ENCODE results near the gene GGCX. TPM values are rescaled to one million over a fixed set of nuclear protein-coding genes. Genes with fewer than 3 reads are reported as not detected.

Gene GGCX
- total and polyA plus RNA-seq, 9 of the 15 experiments (the other 6 are each of a cell fraction or from before 2014, with no cell fraction given), result 14.4 to 47.1 (median 28.1) TPM

GRCh38 chr2:85503851-85504777 lies 57.2 kb downstream of the GGCX start:
- no TSS peak for BruUV-seq (replicated peaks)
- Histone ChIP-seq H3K9me3 (replicated peaks; ENCODE audit: control insufficient read depth, insufficient read depth, low read depth, low read length) (no peaks in the 10 kb centered on the region), H2AFZ (ENCODE audit: low read depth, low read length) (peak overlapping the region; percentile 29), H3K79me2 (ENCODE audit: control insufficient read depth, insufficient read depth, low read length) (no peaks in the 10 kb centered on the region; the same call in 2 of the 3 replicates), H3K4me1 (replicated peaks in 1 of 2; ENCODE audit: control insufficient read depth in 2 of 2, insufficient read depth in 2 of 2, low read length in 2 of 2) (peaks cover 38 to 40% of the 10 kb centered on the region in 2 experiments), H3K36me3 (ENCODE audit: control insufficient read depth, insufficient read depth, low read length) (no peaks in the 10 kb centered on the region), H3K27me3 (ENCODE audit: control insufficient read depth in 2 of 2, insufficient read depth in 2 of 2, low read length in 2 of 2) (no peaks in the 10 kb centered on the region), H3K27ac (ENCODE audit: extremely low read depth, low read depth, low read length) (peak overlapping the region; percentile 32; the same call in 2 of the 3 replicates), H3K9ac (ENCODE audit: insufficient read depth in 1 of 2, low read depth in 2 of 2, low read length in 2 of 2) (peak overlapping the region in 1 of 2 experiments; percentile 59; a peak in 2 of 4 replicates), H4K20me1 (replicated peaks; ENCODE audit: control insufficient read depth, insufficient read depth, low read length) (no peaks in the 10 kb centered on the region), H3K9me1 (ENCODE audit: control insufficient read depth, insufficient read depth, low read length) (no peaks in the 10 kb centered on the region), H3K4me3 (no peak overlapping the region), H3K4me2 (ENCODE audit: insufficient read depth, low read length) (no peak overlapping the region)
- CTCF ChIA-PET (ENCODE audit: low intra/inter-chr PET ratio), result no interaction called here
- DNase-seq (ENCODE audit: extremely low read depth in 1 of 4, low spot score in 3 of 4) (peak in 1 of 4 experiments; percentile 27), FAIRE-seq (no peak), ATAC-seq (no peak)
- POLR2A ChIA-PET, result interaction anchor here (0.6 to 4.0 kb wide), 6 partner anchors 15 to 74 kb away, joined by 3 to 23 read pairs (median 4); partner anchors contain the start of gene MAT2A
- TF ChIP-seq MAFK (IDR thresholded peaks at IDR 0.05; ENCODE audit: low read length) (peak; percentile 42; the same call in 1 of the 2 replicates), RCOR1 (IDR thresholded peaks at IDR 0.05; ENCODE audit: borderline replicate concordance in 1 of 2, low read depth in 2 of 2, low read length in 2 of 2) (0 out of 4 replicates have a peak, but pooled peaks of 1 of the 2 experiments have one; percentile 11), C11orf30 (IDR thresholded peaks at IDR 0.05; ENCODE audit: low read depth) (peak; percentile 43), CTCFL (IDR thresholded peaks at IDR 0.05; ENCODE audit: borderline replicate concordance, insufficient read depth, low read depth, low read length, poor library complexity, severe bottlenecking) (no peak), PCBP2 (IDR thresholded peaks at IDR 0.05; ENCODE audit: low read depth, low read length, poor library complexity, severe bottlenecking) (no peak), ZNF316 (IDR thresholded peaks at IDR 0.05) (peak; percentile 57), ARID2 (IDR thresholded peaks at IDR 0.05) (no peak), RBM25 (IDR thresholded peaks at IDR 0.05; ENCODE audit: low read depth, low read length, severe bottlenecking) (peak; percentile 74), BCL6 (CRISPR knock-in tag; IDR thresholded peaks at IDR 0.05) (no peak), E2F3 (CRISPR knock-in tag; IDR thresholded peaks at IDR 0.05) (no peak), NFE2 (IDR thresholded peaks at IDR 0.05; ENCODE audit: low read depth) (peak; percentile 39; the same call in 1 of the 2 replicates), BCOR (IDR thresholded peaks at IDR 0.05) (peak; percentile 71), ZNF436 (CRISPR knock-in tag; IDR thresholded peaks at IDR 0.05) (no peak)
- WGBS (ENCODE audit: insufficient coverage, low coverage, missing lambda C conversion rate), result 67% methylated on average over 18 of the region's 18 CpGs
- in situ Hi-C loops (cut with MboI), result no loop called here
- intact Hi-C loops (cut with micrococcal nuclease), result no loop called here

Measured in K562 (cell line).